ENCODE results near the gene GPR146.

Gene GPR146

GRCh38 chr7:1025743-1026581 lies 18.4 kb upstream of the GPR146 start:
- no peaks in the 10 kb centered on the region for H4K20me1 ChIP-seq (ENCODE audit: insufficient read depth, low read length)
- no peaks in the 10 kb centered on the region for H3K36me3 ChIP-seq (ENCODE audit: insufficient read depth, low read length)
- H3K9me3 ChIP-seq (ENCODE audit: low read length) = no peaks in the 10 kb centered on the region
- H3K4me1 ChIP-seq (ENCODE audit: insufficient read depth, low read length, severe bottlenecking) = peaks cover 69% of the 10 kb centered on the region
- H3K27me3 ChIP-seq (ENCODE audit: insufficient read depth, low read length) = peaks cover 4% of the 10 kb centered on the region; the same call in 1 of the 2 replicates
- no peaks in the 10 kb centered on the region for H3K79me2 ChIP-seq (ENCODE audit: insufficient read depth, low read length)
- H2AFZ ChIP-seq (ENCODE audit: low read length) = no peak overlapping the region
- H3K9ac ChIP-seq (ENCODE audit: low read length) = peak overlapping the region; percentile 72; the same call in 1 of the 2 replicates
- TF ChIP-seq EZH2 (IDR thresholded peaks at IDR 0.05; ENCODE audit: borderline replicate concordance, low read length) (no peak), CTCF (IDR thresholded peaks at IDR 0.05; ENCODE audit: low read length) (no peak)
- H3K9me2 ChIP-seq (ENCODE audit: low read depth, low read length) = no peaks in the 10 kb centered on the region
- peak overlapping the region; percentile 65; the same call in 1 of the 2 replicates for H3K4me2 ChIP-seq (ENCODE audit: low read length)
- H3F3A ChIP-seq (ENCODE audit: insufficient read depth, low read length) = no peaks in the 10 kb centered on the region
- peak overlapping the region; percentile 66 for H3K27ac ChIP-seq (ENCODE audit: low read depth, low read length, poor library complexity, severe bottlenecking)
- H3K4me3 ChIP-seq (ENCODE audit: low read depth, low read length, poor library complexity, severe bottlenecking) = peak overlapping the region; percentile 66

GRCh38 chr7:1026721-1027161 lies 17.6 kb upstream of the GPR146 start:
- H3K36me3 ChIP-seq (ENCODE audit: insufficient read depth, low read length) = no peaks in the 10 kb centered on the region
- H3K27ac ChIP-seq (ENCODE audit: low read depth, low read length, poor library complexity, severe bottlenecking) = peak overlapping the region; percentile 66
- no peaks in the 10 kb centered on the region for H3F3A ChIP-seq (ENCODE audit: insufficient read depth, low read length)
- H3K9ac ChIP-seq (ENCODE audit: low read length) = peak overlapping the region; percentile 72; the same call in 1 of the 2 replicates
- H3K79me2 ChIP-seq (ENCODE audit: insufficient read depth, low read length) = no peaks in the 10 kb centered on the region
- no peaks in the 10 kb centered on the region for H4K20me1 ChIP-seq (ENCODE audit: insufficient read depth, low read length)
- TF ChIP-seq CTCF (IDR thresholded peaks at IDR 0.05; ENCODE audit: low read length) = no peak
- TF ChIP-seq EZH2 (IDR thresholded peaks at IDR 0.05; ENCODE audit: borderline replicate concordance, low read length) = no peak
- H3K9me2 ChIP-seq (ENCODE audit: low read depth, low read length) = no peaks in the 10 kb centered on the region
- H3K4me1 ChIP-seq (ENCODE audit: insufficient read depth, low read length, severe bottlenecking) = peaks cover 69% of the 10 kb centered on the region
- H3K9me3 ChIP-seq (ENCODE audit: low read length) = no peaks in the 10 kb centered on the region
- peak overlapping the region; percentile 65 for H3K4me2 ChIP-seq (ENCODE audit: low read length)
- H3K4me3 ChIP-seq (ENCODE audit: low read depth, low read length, poor library complexity, severe bottlenecking) = peak overlapping the region; percentile 66
- peaks cover 4% of the 10 kb centered on the region; the same call in 1 of the 2 replicates for H3K27me3 ChIP-seq (ENCODE audit: insufficient read depth, low read length)
- H2AFZ ChIP-seq (ENCODE audit: low read length) = no peak overlapping the region

GRCh38 chr7:1027242-1028043 lies 16.9 kb upstream of the GPR146 start:
- H3K36me3 ChIP-seq (ENCODE audit: insufficient read depth, low read length) = no peaks in the 10 kb centered on the region
- H3K4me1 ChIP-seq (ENCODE audit: insufficient read depth, low read length, severe bottlenecking) = peaks cover 69% of the 10 kb centered on the region
- H3F3A ChIP-seq (ENCODE audit: insufficient read depth, low read length) = no peaks in the 10 kb centered on the region
- peak overlapping the region; percentile 72 for H3K9ac ChIP-seq (ENCODE audit: low read length)
- H3K27ac ChIP-seq (ENCODE audit: low read depth, low read length, poor library complexity, severe bottlenecking) = peak overlapping the region; percentile 66
- H3K9me2 ChIP-seq (ENCODE audit: low read depth, low read length) = no peaks in the 10 kb centered on the region
- no peaks in the 10 kb centered on the region for H3K9me3 ChIP-seq (ENCODE audit: low read length)
- H2AFZ ChIP-seq (ENCODE audit: low read length) = no peak overlapping the region
- peaks cover 4% of the 10 kb centered on the region; the same call in 1 of the 2 replicates for H3K27me3 ChIP-seq (ENCODE audit: insufficient read depth, low read length)
- H3K4me3 ChIP-seq (ENCODE audit: low read depth, low read length, poor library complexity, severe bottlenecking) = peak overlapping the region; percentile 66
- TF ChIP-seq CTCF (IDR thresholded peaks at IDR 0.05; ENCODE audit: low read length) (no peak), EZH2 (IDR thresholded peaks at IDR 0.05; ENCODE audit: borderline replicate concordance, low read length) (no peak)
- H4K20me1 ChIP-seq (ENCODE audit: insufficient read depth, low read length) = no peaks in the 10 kb centered on the region
- peak overlapping the region; percentile 65 for H3K4me2 ChIP-seq (ENCODE audit: low read length)
- H3K79me2 ChIP-seq (ENCODE audit: insufficient read depth, low read length) = no peaks in the 10 kb centered on the region
